KMS-11 (cell line): Measurements from ENCODE around the gene E4F1.
A peak's percentile ranks its signal among the peaks of the same experiment; 100 is the strongest.

Source experiments
- H2AFZ ChIP-seq: fragments of 200-600 bp; sonication (generic); 2 replicates; pipeline ENCODE4 v1.6.1; 2016; ENCODE audit warnings: antibody characterized with exemption, mixed run types, low read depth
- H3K27ac ChIP-seq: fragments of 200-600 bp; sonication (generic); 2 replicates; pipeline ENCODE4 v1.6.1; 2016; ENCODE audit warnings: mild to moderate bottlenecking, mixed run types
- H3K27me3 ChIP-seq: fragments of 200-600 bp; sonication (generic); 2 replicates; pipeline ENCODE4 v1.6.1; 2017; ENCODE audit warnings: mild to moderate bottlenecking, low read depth, mixed run types, moderate library complexity; ENCODE audit not compliant: insufficient read depth
- H3K36me3 ChIP-seq: fragments of 200-600 bp; sonication (generic); 2 replicates; pipeline ENCODE4 v1.6.1; 2017; ENCODE audit warnings: mild to moderate bottlenecking, mixed run types; ENCODE audit not compliant: insufficient read depth
- H3K4me1 ChIP-seq: fragments of 200-600 bp; sonication (generic); 2 replicates; pipeline ENCODE4 v1.6.1; 2016; ENCODE audit warnings: mild to moderate bottlenecking, low read depth, mixed run types; ENCODE audit not compliant: poor library complexity, severe bottlenecking
- H3K4me2 ChIP-seq: fragments of 200-600 bp; sonication (generic); 2 replicates; pipeline ENCODE4 v1.7.0; 2016; ENCODE audit warnings: mild to moderate bottlenecking, mixed run types
- H3K4me3 ChIP-seq: fragments of 200-600 bp; sonication (generic); IDR thresholded peaks from 2 replicates; pipeline ENCODE4 v1.6.1; 2017; ENCODE audit warnings: low read depth, low read length, mixed read lengths; ENCODE audit not compliant: insufficient read depth
- H3K79me2 ChIP-seq: fragments of 200-600 bp; sonication (generic); 2 replicates; pipeline ENCODE4 v1.6.1; 2016; ENCODE audit warnings: low read depth, mixed run types; ENCODE audit not compliant: insufficient read depth
- H3K9ac ChIP-seq: fragments of 200-600 bp; sonication (generic); 2 replicates; pipeline ENCODE4 v1.6.1; 2016; ENCODE audit warnings: mild to moderate bottlenecking, mixed run types
- H4K20me1 ChIP-seq: fragments of 200-600 bp; sonication (generic); 2 replicates; pipeline ENCODE4 v1.6.1; 2016; ENCODE audit warnings: mild to moderate bottlenecking, mixed run types; ENCODE audit not compliant: insufficient read depth
- CTCF ChIP-seq: fragments of 200-600 bp; sonication (generic); conservative IDR thresholded peaks from 2 replicates; pipeline ENCODE4 v1.6.1; 2017; ENCODE audit warnings: low read depth, mild to moderate bottlenecking, antibody characterized with exemption, low read length, moderate library complexity, mixed read lengths

The E4F1 gene

GRCh38 chr16:2246301-2246885 is 23.0 kb downstream of the E4F1 start:
- Histone ChIP-seq H3K9ac (no peak overlapping the region), H2AFZ (no peak overlapping the region), H3K36me3 (peaks cover 7% of the 10 kb centered on the region; the same call in 1 of the 2 replicates), H3K27me3 (no peaks in the 10 kb centered on the region), H3K4me3 (no peak overlapping the region), H3K4me1 (peaks cover 13% of the 10 kb centered on the region), H3K79me2 (peaks cover 33% of the 10 kb centered on the region), H4K20me1 (no peaks in the 10 kb centered on the region), H3K27ac (no peak overlapping the region), H3K4me2 (no peak overlapping the region)
- TF ChIP-seq CTCF = no peak

- Histone ChIP-seq H3K79me2 (peaks cover 33% of the 10 kb centered on the region), H3K4me1 (peaks cover 29% of the 10 kb centered on the region), H2AFZ (peak overlapping the region; percentile 62), H3K4me2 (peak overlapping the region; percentile 55), H4K20me1 (no peaks in the 10 kb centered on the region), H3K4me3 (no peak overlapping the region), H3K36me3 (peaks cover 15% of the 10 kb centered on the region; the same call in 1 of the 2 replicates), H3K9ac (peak overlapping the region; percentile 74), H3K27me3 (no peaks in the 10 kb centered on the region), H3K27ac (peak overlapping the region; percentile 88)
- TF ChIP-seq CTCF = no peak
Observed at GRCh38 chr16:2250652-2251295, 27.4 kb downstream of the E4F1 start.

- Histone ChIP-seq H3K27me3 (no peaks in the 10 kb centered on the region), H3K79me2 (peaks cover 33% of the 10 kb centered on the region), H3K4me1 (peaks cover 29% of the 10 kb centered on the region), H3K4me3 (no peak within 1 kb of the TSS), H2AFZ (peak within 1 kb of the TSS; percentile 62), H3K36me3 (peaks cover 18% of the 10 kb centered on the region; the same call in 1 of the 2 replicates), H3K4me2 (peak within 1 kb of the TSS; percentile 71), H4K20me1 (no peaks in the 10 kb centered on the region), H3K9ac (peak within 1 kb of the TSS; percentile 74), H3K27ac (peak within 1 kb of the TSS; percentile 88)
- peak; percentile 62 for TF ChIP-seq CTCF
Observed at GRCh38 chr16:2251296-2252111, 28.1 kb downstream of the E4F1 start, which contains the start of gene ECI1. TSS of gene ECI1 (minus strand) at chr16:2251587. CDS start at chr16:2251566, 21 bp downstream.

GRCh38 chr16:2252806-2253148 is 29.4 kb downstream of the E4F1 start:
- Histone ChIP-seq H3K79me2 (peaks cover 30% of the 10 kb centered on the region), H3K9ac (no peak overlapping the region; the same call in 1 of the 2 replicates), H3K4me1 (peaks cover 29% of the 10 kb centered on the region), H3K36me3 (peaks cover 27% of the 10 kb centered on the region; the same call in 1 of the 2 replicates), H3K4me3 (no peak overlapping the region), H4K20me1 (no peaks in the 10 kb centered on the region), H3K27me3 (no peaks in the 10 kb centered on the region), H3K4me2 (no peak overlapping the region), H3K27ac (peak overlapping the region; percentile 88; the same call in 1 of the 2 replicates), H2AFZ (no peak overlapping the region)
- no peak for TF ChIP-seq CTCF
